Smooth muscle cell (in vitro differentiated cells): Measurements from ENCODE around the gene FAF2. TPM values are rescaled to one million over a fixed set of nuclear protein-coding genes. Genes with fewer than 3 reads are reported as not detected.

ENCODE experiments used
- DNase-seq: peaks from one replicate; lab custom pipeline; 2025; ENCODE audit not compliant: unreplicated experiment; lab: John Stamatoyannopoulos, UW
- H2AFZ ChIP-seq: fragments of 200-600 bp; sonication (generic); 2 replicates; pipeline ENCODE4 v1.6.0; 2016; ENCODE audit warnings: antibody characterized with exemption, low read depth, mild to moderate bottlenecking
- H3F3A ChIP-seq: fragments of 200-600 bp; sonication (generic); 2 replicates; pipeline ENCODE4 v1.6.0; 2017; ENCODE audit warnings: antibody characterized with exemption, low read depth
- H3K27ac ChIP-seq: fragments of 200-600 bp; sonication (generic); 2 replicates; pipeline ENCODE4 v1.5.1; 2016; ENCODE audit warnings: low read depth, mild to moderate bottlenecking
- H3K27me3 ChIP-seq: fragments of 200-600 bp; sonication (generic); 2 replicates; pipeline ENCODE4 v1.6.1; 2016; ENCODE audit warnings: low read depth, mild to moderate bottlenecking
- H3K36me3 ChIP-seq: fragments of 200-600 bp; sonication (generic); 2 replicates; pipeline ENCODE4 v1.5.1; 2016; ENCODE audit warnings: low read depth
- H3K4me1 ChIP-seq: fragments of 200-600 bp; sonication (generic); 2 replicates; pipeline ENCODE4 v1.5.1; 2016; ENCODE audit warnings: low read depth
- H3K4me2 ChIP-seq: fragments of 200-600 bp; sonication (generic); 2 replicates; pipeline ENCODE4 v1.6.0; 2016; ENCODE audit warnings: mild to moderate bottlenecking
- H3K4me3 ChIP-seq: fragments of 200-600 bp; sonication (generic); 2 replicates; pipeline ENCODE4 v1.5.1; 2016; ENCODE audit warnings: mild to moderate bottlenecking
- H3K79me2 ChIP-seq: fragments of 200-600 bp; sonication (generic); 2 replicates; pipeline ENCODE4 v1.6.0; 2016; ENCODE audit warnings: low read depth, mild to moderate bottlenecking
- H3K9ac ChIP-seq: fragments of 200-600 bp; sonication (generic); 2 replicates; pipeline ENCODE4 v1.6.0; 2016; ENCODE audit warnings: low read depth
- H3K9me3 ChIP-seq: fragments of 200-600 bp; sonication (generic); replicated peaks from 2 replicates; pipeline ENCODE4 v1.5.1; 2016; ENCODE audit warnings: low read depth
- H4K20me1 ChIP-seq: fragments of 200-600 bp; sonication (generic); 2 replicates; pipeline ENCODE4 v1.6.0; 2016; ENCODE audit warnings: low read depth
- CTCF ChIP-seq: fragments of 200-600 bp; sonication (generic); IDR thresholded peaks from 2 replicates; pipeline ENCODE4 v1.5.1; 2017; ENCODE audit warnings: borderline replicate concordance, mild to moderate bottlenecking, antibody characterized with exemption; ENCODE audit not compliant: insufficient read depth, poor library complexity, severe bottlenecking
- WGBS: methylation state at CpG from one replicate; pipeline ENCODE4 v1.1.7; 2016; ENCODE audit warnings: low lambda C conversion rate; 5-methylcytosine and 5-hydroxymethylcytosine counted together
- polyA plus RNA-seq: library from polyadenylated mRNA; unstranded; fragments of >200 nt; fragmentation: Nextera tagmentation; extraction: Ambion mirVana; gene quantifications from 2 replicates; pipeline ENCODE4 v1.2.1, GENCODE V29; 2016
- total RNA-seq: library from RNA; depleted of rRNA; stranded (reverse); fragments of >200 nt; gene quantifications from 2 replicates; pipeline ENCODE4 v1.2.3, GENCODE V29; 2014

FAF2 gene
- total and polyA plus RNA-seq, 2 experiments from 2014 or later, result 38.2 to 51.3 TPM

- DNase-seq, result no peak
- H3K4me2 ChIP-seq, result no peak overlapping the region
- H3K79me2 ChIP-seq, result no peaks in the 10 kb centered on the region
- no peak overlapping the region for H3K4me3 ChIP-seq
- H3F3A ChIP-seq, result peaks cover 4% of the 10 kb centered on the region
- no peaks in the 10 kb centered on the region for H3K27me3 ChIP-seq
- no peaks in the 10 kb centered on the region for H3K36me3 ChIP-seq
- no peak for TF ChIP-seq CTCF
- no peak overlapping the region for H3K9ac ChIP-seq
- peaks cover 18% of the 10 kb centered on the region for H3K4me1 ChIP-seq
- H4K20me1 ChIP-seq, result no peaks in the 10 kb centered on the region
- no peak overlapping the region for H3K27ac ChIP-seq
- H2AFZ ChIP-seq, result no peak overlapping the region
- no peaks in the 10 kb centered on the region for H3K9me3 ChIP-seq
- 95% methylated on average over 6 of the region's 6 CpGs for WGBS
Observed at GRCh38 chr5:176545388-176545736, 97.2 kb downstream of the FAF2 start.

GRCh38 chr5:176545737-176546509 lies 97.7 kb downstream of the FAF2 start:
- Histone ChIP-seq H3K27ac (no peak overlapping the region), H2AFZ (no peak overlapping the region), H3K9me3 (no peaks in the 10 kb centered on the region), H3K4me3 (no peak overlapping the region), H4K20me1 (no peaks in the 10 kb centered on the region), H3K4me2 (no peak overlapping the region), H3K9ac (no peak overlapping the region), H3K79me2 (no peaks in the 10 kb centered on the region), H3F3A (peaks cover 4% of the 10 kb centered on the region), H3K27me3 (no peaks in the 10 kb centered on the region), H3K4me1 (peaks cover 18% of the 10 kb centered on the region), H3K36me3 (no peaks in the 10 kb centered on the region)
- WGBS, result 77% methylated on average over 13 of the region's 13 CpGs
- DNase-seq, result no peak
- TF ChIP-seq CTCF, result no peak

- H3F3A ChIP-seq, result peaks cover 4% of the 10 kb centered on the region
- no peak for TF ChIP-seq CTCF
- no peak overlapping the region for H3K27ac ChIP-seq
- no peaks in the 10 kb centered on the region for H3K27me3 ChIP-seq
- H3K4me3 ChIP-seq, result no peak overlapping the region
- H3K4me2 ChIP-seq, result no peak overlapping the region
- H4K20me1 ChIP-seq, result no peaks in the 10 kb centered on the region
- no peak overlapping the region for H2AFZ ChIP-seq
- no peaks in the 10 kb centered on the region for H3K36me3 ChIP-seq
- H3K4me1 ChIP-seq, result peaks cover 8% of the 10 kb centered on the region
- H3K79me2 ChIP-seq, result no peaks in the 10 kb centered on the region
- H3K9me3 ChIP-seq, result no peaks in the 10 kb centered on the region
- WGBS, result 89% methylated on average over 8 of the region's 8 CpGs
- no peak for DNase-seq
- no peak overlapping the region for H3K9ac ChIP-seq
Observed at GRCh38 chr5:176547802-176548201, 99.6 kb downstream of the FAF2 start.

GRCh38 chr5:176548967-176549444 lies 100.8 kb downstream of the FAF2 start, which contains the start of gene CDHR2:
Gene CDHR2, plus strand, starts transcription at chr5:176549342. Its CDS starts 16,011 bp downstream, at chr5:176565353.
- no peaks in the 10 kb centered on the region for H3K9me3 ChIP-seq
- no peaks in the 10 kb centered on the region for H3K27me3 ChIP-seq
- H2AFZ ChIP-seq, result no peak within 1 kb of the TSS
- H3K4me2 ChIP-seq, result no peak within 1 kb of the TSS
- no peaks in the 10 kb centered on the region for H3F3A ChIP-seq
- no peaks in the 10 kb centered on the region for H4K20me1 ChIP-seq
- H3K4me3 ChIP-seq, result no peak within 1 kb of the TSS
- no peaks in the 10 kb centered on the region for H3K79me2 ChIP-seq
- DNase-seq, result no peak
- H3K4me1 ChIP-seq, result peaks cover 2% of the 10 kb centered on the region
- no peak for TF ChIP-seq CTCF
- no peak within 1 kb of the TSS for H3K9ac ChIP-seq
- 90% methylated on average over 18 of the region's 18 CpGs for WGBS
- no peak within 1 kb of the TSS for H3K27ac ChIP-seq
- no peaks in the 10 kb centered on the region for H3K36me3 ChIP-seq
